ENCODE results near the gene ZHX3. TPM values are rescaled to one million over a fixed set of nuclear protein-coding genes. Genes with fewer than 3 reads are reported as not detected.

The ZHX3 gene
- 2.5 TPM for polyA plus RNA-seq (2013, experiment 1 of 2)
- polyA plus RNA-seq (2013, experiment 2 of 2), result 3.9 TPM

DNA sequence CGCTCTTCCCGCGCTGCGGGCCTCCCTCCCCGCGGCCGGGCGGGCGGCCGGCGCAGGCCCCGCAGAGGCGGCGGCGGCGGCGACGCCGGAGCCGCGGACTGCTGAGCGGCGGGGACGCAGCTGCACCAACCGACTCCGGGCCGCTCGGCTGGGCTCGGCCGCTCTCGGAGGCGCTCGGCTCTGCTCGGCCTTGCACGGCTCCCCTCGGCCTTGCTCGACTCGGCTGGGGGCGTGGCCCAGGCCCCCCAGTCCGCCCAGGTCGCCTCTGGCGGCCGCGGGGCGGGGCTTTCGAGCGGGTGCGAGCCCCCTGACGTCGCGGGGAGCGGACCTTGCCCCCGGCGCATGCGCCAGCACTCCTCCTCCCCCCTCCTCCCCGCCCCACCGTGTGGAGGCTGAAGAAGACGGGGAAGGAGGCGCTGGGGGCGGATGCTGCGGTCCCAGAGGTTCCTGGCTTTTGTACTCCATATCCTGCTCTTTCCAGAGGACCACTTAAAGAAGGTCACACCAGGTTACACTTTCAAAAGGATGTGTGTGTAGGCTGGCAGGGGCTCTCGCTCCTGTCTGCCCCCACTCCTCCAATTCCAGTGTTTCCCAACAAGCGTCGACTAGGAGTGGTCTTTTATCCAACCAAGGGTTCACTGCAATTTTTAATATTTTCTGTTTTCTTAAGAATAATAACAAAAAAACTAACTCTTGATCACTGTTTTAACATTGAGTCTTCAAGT is at the start of gene ZHX3:
Gene ZHX3, minus strand, starts transcription at position 186 of the 725 bp plus-strand sequence. CDS start 112,815 bp downstream, outside the sequence.
- Histone ChIP-seq H3K56ac (ENCODE audit: low read length) (peak within 1 kb of the TSS; percentile 90), H3K27ac (ENCODE audit: low read depth, low read length) (no peak within 1 kb of the TSS), H3K23ac (ENCODE audit: low read length) (no peak within 1 kb of the TSS), H3K4me1 (ENCODE audit: control insufficient read depth, low read depth, low read length) (no peaks in the 10 kb centered on the region), H3K4me3 (ENCODE audit: low read length) (peak within 1 kb of the TSS; percentile 64), H3K4me2 (ENCODE audit: low read length) (peak within 1 kb of the TSS; percentile 90), H3K79me2 (ENCODE audit: control insufficient read depth, insufficient read depth, low read length) (no peaks in the 10 kb centered on the region), H2BK15ac (replicated peaks; ENCODE audit: low read depth) (no peak within 1 kb of the TSS), H2AK5ac (ENCODE audit: low read length) (no peak within 1 kb of the TSS), H3K4ac (ENCODE audit: low read depth, low read length) (no peak within 1 kb of the TSS), H2BK5ac (ENCODE audit: low read length) (no peak within 1 kb of the TSS), H4K8ac (ENCODE audit: low read depth, low read length) (no peak within 1 kb of the TSS), H3K9ac (ENCODE audit: low read length) (peak within 1 kb of the TSS; percentile 76), H3K27me3 (ENCODE audit: insufficient read depth, low read length, poor library complexity) (no peaks in the 10 kb centered on the region), H4K5ac (ENCODE audit: low read length) (no peak within 1 kb of the TSS), H3K79me1 (ENCODE audit: low read length) (no peaks in the 10 kb centered on the region), H3K18ac (ENCODE audit: low read length) (peak within 1 kb of the TSS; percentile 87), H2BK120ac (ENCODE audit: low read depth, low read length) (no peak within 1 kb of the TSS), H3K36me3 (ENCODE audit: control insufficient read depth, insufficient read depth, low read length) (no peaks in the 10 kb centered on the region)
- peak; percentile 98 for DNase-seq
- WGBS (ENCODE audit: extremely low coverage, insufficient coverage, low lambda C conversion rate), result no CpG with 5 or more reads among the region's 64 CpGs

- Histone ChIP-seq H3K79me2 (ENCODE audit: control insufficient read depth, insufficient read depth, low read length) (no peaks in the 10 kb centered on the region), H3K27me3 (ENCODE audit: insufficient read depth, low read length, poor library complexity) (peaks cover 10% of the 10 kb centered on the region), H3K79me1 (ENCODE audit: low read length) (no peaks in the 10 kb centered on the region), H4K5ac (ENCODE audit: low read length) (no peak overlapping the region), H3K27ac (ENCODE audit: low read depth, low read length) (no peak overlapping the region), H3K36me3 (ENCODE audit: control insufficient read depth, insufficient read depth, low read length) (no peaks in the 10 kb centered on the region), H4K8ac (ENCODE audit: low read depth, low read length) (no peak overlapping the region), H3K4me2 (ENCODE audit: low read length) (peak overlapping the region; percentile 83), H2BK120ac (ENCODE audit: low read depth, low read length) (no peak overlapping the region), H3K4ac (ENCODE audit: low read depth, low read length) (no peak overlapping the region), H3K4me1 (ENCODE audit: control insufficient read depth, low read depth, low read length) (no peaks in the 10 kb centered on the region), H2BK15ac (replicated peaks; ENCODE audit: low read depth) (no peak overlapping the region), H3K56ac (ENCODE audit: low read length) (peak overlapping the region; percentile 90), H2AK5ac (ENCODE audit: low read length) (no peak overlapping the region), H3K23ac (ENCODE audit: low read length) (no peak overlapping the region), H3K18ac (ENCODE audit: low read length) (no peak overlapping the region), H2BK5ac (ENCODE audit: low read length) (no peak overlapping the region), H3K9ac (ENCODE audit: low read length) (no peak overlapping the region), H3K4me3 (ENCODE audit: low read length) (no peak overlapping the region)
- no CpG with 5 or more reads among the region's 13 CpGs for WGBS (ENCODE audit: extremely low coverage, insufficient coverage, low lambda C conversion rate)
- peak; percentile 23 for DNase-seq
Measured at GRCh38 chr20:41367393-41367695, 49.8 kb upstream of the ZHX3 start.

DNA sequence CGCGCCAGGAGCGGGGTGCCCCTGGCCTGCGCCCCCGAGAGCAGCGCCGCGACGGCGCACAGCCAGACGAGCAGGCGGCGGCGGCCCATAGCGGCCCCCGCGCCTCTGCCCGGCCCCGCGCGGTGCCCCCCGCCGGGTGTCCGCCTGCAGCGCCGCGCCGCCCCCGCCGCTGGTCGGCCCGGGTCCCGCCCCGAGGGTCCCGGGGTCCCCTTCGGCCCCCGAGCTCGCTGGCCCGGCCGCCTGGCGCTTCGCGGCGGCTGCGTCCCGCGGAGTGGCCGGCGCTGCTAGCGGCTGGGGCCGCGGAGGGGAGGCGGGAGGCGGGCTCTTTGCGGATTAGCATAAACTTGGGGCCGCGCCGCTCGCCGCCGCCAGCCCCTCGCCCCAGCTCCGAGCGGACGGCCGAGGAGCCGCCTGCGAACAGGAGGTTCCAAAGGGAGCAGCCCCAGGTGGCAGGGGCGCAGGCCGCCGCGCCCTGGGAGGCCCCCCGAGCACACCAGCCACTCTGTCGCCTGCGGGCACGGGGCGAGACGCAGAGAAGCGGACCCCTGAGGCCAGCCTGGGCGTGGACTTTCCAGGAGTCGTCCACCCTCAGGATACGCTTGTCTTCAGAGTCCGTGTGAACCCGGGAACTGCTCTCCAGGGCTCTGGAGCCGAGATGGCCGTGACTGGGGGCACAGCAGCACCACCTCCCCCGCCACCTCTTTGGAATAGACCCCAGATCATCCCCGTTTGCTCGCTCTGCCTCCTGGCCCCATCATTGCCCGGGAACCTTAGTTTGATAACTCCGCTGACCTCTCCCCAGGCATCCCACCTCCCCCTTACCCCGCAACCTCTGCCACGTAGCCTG is 49.2 kb upstream of the ZHX3 start, which contains the start of gene EMILIN3:
Gene EMILIN3, minus strand, starts transcription at position 273 of the 847 bp plus-strand sequence. Its CDS starts 184 bp downstream, at position 89.
- Histone ChIP-seq H3K23ac (ENCODE audit: low read length) (no peak within 1 kb of the TSS), H3K79me1 (ENCODE audit: low read length) (no peaks in the 10 kb centered on the region), H3K27ac (ENCODE audit: low read depth, low read length) (no peak within 1 kb of the TSS), H2AK5ac (ENCODE audit: low read length) (no peak within 1 kb of the TSS), H4K5ac (ENCODE audit: low read length) (no peak within 1 kb of the TSS), H3K4me2 (ENCODE audit: low read length) (peak within 1 kb of the TSS; percentile 83), H2BK120ac (ENCODE audit: low read depth, low read length) (no peak within 1 kb of the TSS), H3K79me2 (ENCODE audit: control insufficient read depth, insufficient read depth, low read length) (no peaks in the 10 kb centered on the region), H3K56ac (ENCODE audit: low read length) (peak within 1 kb of the TSS; percentile 90), H3K9ac (ENCODE audit: low read length) (peak within 1 kb of the TSS; percentile 67), H3K18ac (ENCODE audit: low read length) (peak within 1 kb of the TSS; percentile 34), H4K8ac (ENCODE audit: low read depth, low read length) (no peak within 1 kb of the TSS), H3K27me3 (ENCODE audit: insufficient read depth, low read length, poor library complexity) (peaks cover 10% of the 10 kb centered on the region), H2BK5ac (ENCODE audit: low read length) (no peak within 1 kb of the TSS), H3K4me3 (ENCODE audit: low read length) (peak within 1 kb of the TSS; percentile 20), H3K4ac (ENCODE audit: low read depth, low read length) (no peak within 1 kb of the TSS), H3K36me3 (ENCODE audit: control insufficient read depth, insufficient read depth, low read length) (no peaks in the 10 kb centered on the region), H3K4me1 (ENCODE audit: control insufficient read depth, low read depth, low read length) (no peaks in the 10 kb centered on the region), H2BK15ac (replicated peaks; ENCODE audit: low read depth) (no peak within 1 kb of the TSS)
- no CpG with 5 or more reads among the region's 93 CpGs for WGBS (ENCODE audit: extremely low coverage, insufficient coverage, low lambda C conversion rate)
- DNase-seq, result peak; percentile 43

- DNase-seq, result no peak
- Histone ChIP-seq H3K56ac (ENCODE audit: low read length) (peak overlapping the region; percentile 90), H3K9ac (ENCODE audit: low read length) (peak overlapping the region; percentile 53), H3K4ac (ENCODE audit: low read depth, low read length) (no peak overlapping the region), H3K79me2 (ENCODE audit: control insufficient read depth, insufficient read depth, low read length) (no peaks in the 10 kb centered on the region), H3K27ac (ENCODE audit: low read depth, low read length) (no peak overlapping the region), H3K79me1 (ENCODE audit: low read length) (no peaks in the 10 kb centered on the region), H2BK5ac (ENCODE audit: low read length) (no peak overlapping the region), H2BK15ac (replicated peaks; ENCODE audit: low read depth) (no peak overlapping the region), H3K4me3 (ENCODE audit: low read length) (no peak overlapping the region), H3K4me2 (ENCODE audit: low read length) (peak overlapping the region; percentile 70), H3K27me3 (ENCODE audit: insufficient read depth, low read length, poor library complexity) (peaks cover 10% of the 10 kb centered on the region), H3K4me1 (ENCODE audit: control insufficient read depth, low read depth, low read length) (no peaks in the 10 kb centered on the region), H2AK5ac (ENCODE audit: low read length) (no peak overlapping the region), H3K36me3 (ENCODE audit: control insufficient read depth, insufficient read depth, low read length) (no peaks in the 10 kb centered on the region), H3K23ac (ENCODE audit: low read length) (no peak overlapping the region), H3K18ac (ENCODE audit: low read length) (peak overlapping the region; percentile 34), H4K8ac (ENCODE audit: low read depth, low read length) (no peak overlapping the region), H4K5ac (ENCODE audit: low read length) (no peak overlapping the region), H2BK120ac (ENCODE audit: low read depth, low read length) (no peak overlapping the region)
- WGBS (ENCODE audit: extremely low coverage, insufficient coverage, low lambda C conversion rate), result no CpG with 5 or more reads among the region's 76 CpGs
Measured at GRCh38 chr20:41365777-41366545, 48.4 kb upstream of the ZHX3 start.

- Histone ChIP-seq H3K79me1 (ENCODE audit: low read length) (no peaks in the 10 kb centered on the region), H3K23ac (ENCODE audit: low read length) (no peak overlapping the region), H3K4me1 (ENCODE audit: control insufficient read depth, low read depth, low read length) (no peaks in the 10 kb centered on the region), H3K36me3 (ENCODE audit: control insufficient read depth, insufficient read depth, low read length) (no peaks in the 10 kb centered on the region), H2AK5ac (ENCODE audit: low read length) (no peak overlapping the region), H3K56ac (ENCODE audit: low read length) (no peak overlapping the region), H3K18ac (ENCODE audit: low read length) (no peak overlapping the region), H2BK120ac (ENCODE audit: low read depth, low read length) (no peak overlapping the region), H3K4ac (ENCODE audit: low read depth, low read length) (no peak overlapping the region), H3K4me2 (ENCODE audit: low read length) (peak overlapping the region; percentile 70), H2BK5ac (ENCODE audit: low read length) (no peak overlapping the region), H3K4me3 (ENCODE audit: low read length) (no peak overlapping the region), H3K9ac (ENCODE audit: low read length) (peak overlapping the region; percentile 45), H4K5ac (ENCODE audit: low read length) (no peak overlapping the region), H3K27ac (ENCODE audit: low read depth, low read length) (no peak overlapping the region), H4K8ac (ENCODE audit: low read depth, low read length) (no peak overlapping the region), H3K79me2 (ENCODE audit: control insufficient read depth, insufficient read depth, low read length) (no peaks in the 10 kb centered on the region), H2BK15ac (replicated peaks; ENCODE audit: low read depth) (no peak overlapping the region), H3K27me3 (ENCODE audit: insufficient read depth, low read length, poor library complexity) (peaks cover 10% of the 10 kb centered on the region)
- no peak for DNase-seq
- WGBS (ENCODE audit: extremely low coverage, insufficient coverage, low lambda C conversion rate), result no CpG with 5 or more reads among the region's 19 CpGs
Measured at GRCh38 chr20:41364967-41365765, 47.6 kb upstream of the ZHX3 start.
